GM12872 (cell line): Measurements from ENCODE around the gene PRRX2.

Experiments
- CTCF ChIP-seq: IDR thresholded peaks from 3 replicates; pipeline ENCODE4 v1.5.1; 2011; ENCODE audit warnings: low read depth, mild to moderate bottlenecking, low read length, moderate library complexity; ENCODE audit not compliant: insufficient read depth

The PRRX2 gene

GRCh38 chr9:129703667-129704355, 38.4 kb downstream of the PRRX2 start:
- TF ChIP-seq CTCF, result no peak

GRCh38 chr9:129704807-129705206, 39.4 kb downstream of the PRRX2 start:
- no peak for TF ChIP-seq CTCF

GRCh38 chr9:129708793-129709192, 43.3 kb downstream of the PRRX2 start:
- TF ChIP-seq CTCF, result no peak

GRCh38 chr9:129709438-129710168, 44.2 kb downstream of the PRRX2 start:
- no peak for TF ChIP-seq CTCF

GRCh38 chr9:129710169-129710453, 44.7 kb downstream of the PRRX2 start:
- no peak for TF ChIP-seq CTCF

GRCh38 chr9:129712634-129713401, 47.4 kb downstream of the PRRX2 start:
- no peak for TF ChIP-seq CTCF

GRCh38 chr9:129713402-129713679, 47.9 kb downstream of the PRRX2 start:
- no peak for TF ChIP-seq CTCF
